GM18520 (cell line): ENCODE data around the gene BRINP2.
"Not testable (repeated sequence)": the region's sequence is repeated elsewhere in the genome, so short reads cannot be mapped to it uniquely, and the experiment has no call there.

Experiments
- ATAC-seq: cut with Tn5 transposase; IDR thresholded peaks from one replicate; pipeline ENCODE4 v1.9.1; 2021; ENCODE audit not compliant: unreplicated experiment

The BRINP2 gene

GRCh38 chr1:177310326-177310725 is 139.6 kb downstream of the BRINP2 start:
- ATAC-seq: no peak

DNA sequence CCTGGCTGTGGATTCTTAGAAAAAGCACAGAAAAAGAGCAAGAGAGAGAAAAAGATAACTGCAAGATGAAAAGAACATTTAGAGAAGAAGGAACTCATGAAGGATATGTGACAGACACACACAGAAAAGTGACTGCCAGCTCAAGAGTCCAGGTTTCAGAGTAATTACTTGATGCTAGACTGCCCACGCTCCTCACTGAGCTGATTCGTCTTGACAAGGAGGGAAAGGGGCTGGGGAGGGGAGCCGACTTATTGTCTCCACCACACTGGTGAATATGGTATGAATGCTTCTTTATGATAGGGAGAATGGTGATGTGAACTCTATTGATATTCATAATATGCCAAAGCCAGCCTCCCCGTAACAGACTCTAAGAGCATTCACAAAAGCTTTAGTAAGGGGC is 140.4 kb downstream of the BRINP2 start:
- ATAC-seq: no peak

DNA sequence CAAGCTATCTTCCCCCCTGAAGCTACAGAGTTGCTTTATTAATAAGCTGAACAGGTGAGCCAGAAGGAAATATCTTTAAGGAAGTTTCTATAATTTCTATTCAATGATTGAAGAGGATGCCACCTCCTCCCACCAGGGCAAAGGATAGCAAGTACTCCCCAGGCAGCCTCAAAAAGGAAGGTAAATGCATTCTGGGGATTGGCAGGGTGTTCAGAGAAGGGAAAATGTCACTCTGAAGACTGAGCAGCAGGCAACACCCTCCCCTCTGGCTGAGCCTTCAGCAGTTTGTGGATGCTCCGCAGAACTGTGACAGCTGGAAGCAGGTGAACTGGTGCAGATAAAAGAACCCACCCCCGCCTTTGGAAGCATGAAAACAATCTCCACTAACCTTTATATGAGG is 140.8 kb downstream of the BRINP2 start:
- ATAC-seq: no peak

GRCh38 chr1:177315261-177315660 is 144.5 kb downstream of the BRINP2 start:
- no peak for ATAC-seq

- no peak for ATAC-seq
Measured at GRCh38 chr1:177315761-177316160, 145.0 kb downstream of the BRINP2 start.

GRCh38 chr1:177321434-177321833 is 150.7 kb downstream of the BRINP2 start:
- ATAC-seq: not testable (repeated sequence)

GRCh38 chr1:177328251-177328650 is 157.5 kb downstream of the BRINP2 start:
- ATAC-seq: no peak

DNA sequence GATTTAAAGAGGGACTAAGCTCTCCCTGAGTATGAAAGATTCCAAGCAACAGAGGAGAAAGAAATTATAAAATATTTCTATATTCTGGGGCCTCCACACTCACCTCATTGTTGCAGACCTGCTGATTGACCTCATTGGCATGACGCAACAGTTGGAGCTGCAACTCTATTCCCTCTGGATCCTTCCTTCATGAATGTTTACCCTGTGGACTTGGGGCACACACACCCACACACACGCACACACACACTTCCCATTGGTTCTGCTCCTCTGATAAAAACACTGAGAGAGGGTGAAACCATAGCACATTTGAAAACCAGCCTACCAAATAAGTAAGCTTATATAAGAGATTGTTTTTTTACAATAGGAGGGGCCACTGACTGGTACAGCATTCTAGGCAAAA is 159.1 kb downstream of the BRINP2 start:
- ATAC-seq: no peak
